Activated CD8-positive, alpha-beta memory T cell treated with anti-CD3 and anti-CD28 coated beads for 1 hour (primary cell): ENCODE measurements around the gene TMEM74B.
"Not testable (repeated sequence)": the region's sequence is repeated elsewhere in the genome, so short reads cannot be mapped to it uniquely, and the experiment has no call there.

Experiments
- DNase-seq, 2 donors: peaks; one replicate each; pipeline ENCODE4 v3.0.0-alpha.2; 2020; ENCODE audit warnings: low read depth in 1 of 2; ENCODE audit errors: extremely low read depth in 1 of 2

The TMEM74B gene

GRCh38 chr20:1184638-1185315, at the start of gene TMEM74B:
TSS of gene TMEM74B (minus strand) at chr20:1184981. CDS start at chr20:1183801, 1,180 bp downstream.
- no peak for DNase-seq

- no peak for DNase-seq
Observed at GRCh38 chr20:1232286-1233111, 47.7 kb upstream of the TMEM74B start.

- DNase-seq = no peak
Observed at GRCh38 chr20:1229541-1229940, 44.8 kb upstream of the TMEM74B start.

- DNase-seq = peak; percentile 63 to 79
Observed at GRCh38 chr20:1225783-1226654, 41.2 kb upstream of the TMEM74B start, which contains the start of gene RAD21L1. TSS of gene RAD21L1 (plus strand) at chr20:1226044. CDS start at chr20:1228454, 2,410 bp downstream.

GRCh38 chr20:1225263-1225782, 40.5 kb upstream of the TMEM74B start:
- DNase-seq = no peak

GRCh38 chr20:1224205-1224890, 39.6 kb upstream of the TMEM74B start:
- no peak for DNase-seq

- not testable (repeated sequence) for DNase-seq
Observed at GRCh38 chr20:1222750-1223149, 38.0 kb upstream of the TMEM74B start.

GRCh38 chr20:1216527-1217427, 32.0 kb upstream of the TMEM74B start:
- not testable (repeated sequence) for DNase-seq

- DNase-seq = no peak
Observed at GRCh38 chr20:1215386-1216170, 30.8 kb upstream of the TMEM74B start.

GRCh38 chr20:1214838-1215261, 30.1 kb upstream of the TMEM74B start:
- DNase-seq = no peak

GRCh38 chr20:1212607-1213396, 28.0 kb upstream of the TMEM74B start:
- peak; percentile 19 to 48 for DNase-seq

GRCh38 chr20:1212023-1212422, 27.2 kb upstream of the TMEM74B start:
- no peak for DNase-seq

- DNase-seq = no peak
Observed at GRCh38 chr20:1210501-1210900, 25.7 kb upstream of the TMEM74B start.

GRCh38 chr20:1209447-1210387, 24.9 kb upstream of the TMEM74B start:
- DNase-seq = no peak

- DNase-seq = no peak
Observed at GRCh38 chr20:1207293-1207878, 22.6 kb upstream of the TMEM74B start.
